ENCODE results near the gene RTL9.
A peak's percentile ranks its signal among the peaks of the same experiment; 100 is the strongest.

Gene RTL9
- total RNA-seq: 0 reads per million in 3 donors

- no peaks in the 10 kb centered on the region for H3K36me3 ChIP-seq (ENCODE audit: control insufficient read depth, insufficient read depth, low read length)
- DNase-seq: no peak
- H3K4me1 ChIP-seq (ENCODE audit: control insufficient read depth, insufficient read depth, low read length, poor library complexity, severe bottlenecking): no peaks in the 10 kb centered on the region
- H3K4me3 ChIP-seq (ENCODE audit: insufficient read depth, low read depth, low read length, poor library complexity, severe bottlenecking): no peak within 1 kb of the TSS
- no peaks in the 10 kb centered on the region for H3K9me3 ChIP-seq (ENCODE audit: control insufficient read depth, low read length)
- H3K27ac ChIP-seq (ENCODE audit: insufficient read depth, low read length, poor library complexity, severe bottlenecking): no peak within 1 kb of the TSS
- no peaks in the 10 kb centered on the region for H3K27me3 ChIP-seq (replicated peaks; ENCODE audit: control insufficient read depth, insufficient read depth, low read length, poor library complexity, severe bottlenecking)
Measured at GRCh38 chrX:110358548-110358947, at the start of gene RTL9. RTL9 (plus strand) TSS chrX:110358848; CDS start chrX:110450618, 91,770 bp downstream.

GRCh38 chrX:110310000-110310790 is 48.5 kb upstream of the RTL9 start:
- Histone ChIP-seq H3K27me3 (replicated peaks; ENCODE audit: control insufficient read depth, insufficient read depth, low read length, poor library complexity, severe bottlenecking) (no peaks in the 10 kb centered on the region), H3K27ac (ENCODE audit: insufficient read depth, low read length, poor library complexity, severe bottlenecking) (no peak overlapping the region), H3K9me3 (ENCODE audit: control insufficient read depth, low read length) (no peaks in the 10 kb centered on the region), H3K36me3 (ENCODE audit: control insufficient read depth, insufficient read depth, low read length) (no peaks in the 10 kb centered on the region), H3K4me1 (ENCODE audit: control insufficient read depth, insufficient read depth, low read length, poor library complexity, severe bottlenecking) (peaks cover 5% of the 10 kb centered on the region), H3K4me3 (ENCODE audit: insufficient read depth, low read depth, low read length, poor library complexity, severe bottlenecking) (no peak overlapping the region)
- DNase-seq: no peak

GRCh38 chrX:110310896-110311295 is 47.8 kb upstream of the RTL9 start:
- no peak overlapping the region for H3K4me3 ChIP-seq (ENCODE audit: insufficient read depth, low read depth, low read length, poor library complexity, severe bottlenecking)
- no peaks in the 10 kb centered on the region for H3K27me3 ChIP-seq (replicated peaks; ENCODE audit: control insufficient read depth, insufficient read depth, low read length, poor library complexity, severe bottlenecking)
- peaks cover 5% of the 10 kb centered on the region for H3K4me1 ChIP-seq (ENCODE audit: control insufficient read depth, insufficient read depth, low read length, poor library complexity, severe bottlenecking)
- H3K36me3 ChIP-seq (ENCODE audit: control insufficient read depth, insufficient read depth, low read length): no peaks in the 10 kb centered on the region
- peak in 1 of 3 donors; percentile 12 for DNase-seq
- H3K27ac ChIP-seq (ENCODE audit: insufficient read depth, low read length, poor library complexity, severe bottlenecking): no peak overlapping the region
- no peaks in the 10 kb centered on the region for H3K9me3 ChIP-seq (ENCODE audit: control insufficient read depth, low read length)

GRCh38 chrX:110311437-110312230 is 47.0 kb upstream of the RTL9 start:
- Histone ChIP-seq H3K4me3 (ENCODE audit: insufficient read depth, low read depth, low read length, poor library complexity, severe bottlenecking) (no peak overlapping the region), H3K4me1 (ENCODE audit: control insufficient read depth, insufficient read depth, low read length, poor library complexity, severe bottlenecking) (peaks cover 5% of the 10 kb centered on the region), H3K27me3 (replicated peaks; ENCODE audit: control insufficient read depth, insufficient read depth, low read length, poor library complexity, severe bottlenecking) (no peaks in the 10 kb centered on the region), H3K27ac (ENCODE audit: insufficient read depth, low read length, poor library complexity, severe bottlenecking) (no peak overlapping the region), H3K36me3 (ENCODE audit: control insufficient read depth, insufficient read depth, low read length) (no peaks in the 10 kb centered on the region), H3K9me3 (ENCODE audit: control insufficient read depth, low read length) (no peaks in the 10 kb centered on the region)
- no peak for DNase-seq

- Histone ChIP-seq H3K4me3 (ENCODE audit: insufficient read depth, low read depth, low read length, poor library complexity, severe bottlenecking) (no peak overlapping the region), H3K27me3 (replicated peaks; ENCODE audit: control insufficient read depth, insufficient read depth, low read length, poor library complexity, severe bottlenecking) (no peaks in the 10 kb centered on the region), H3K27ac (ENCODE audit: insufficient read depth, low read length, poor library complexity, severe bottlenecking) (no peak overlapping the region), H3K9me3 (ENCODE audit: control insufficient read depth, low read length) (no peaks in the 10 kb centered on the region), H3K4me1 (ENCODE audit: control insufficient read depth, insufficient read depth, low read length, poor library complexity, severe bottlenecking) (peaks cover 5% of the 10 kb centered on the region), H3K36me3 (ENCODE audit: control insufficient read depth, insufficient read depth, low read length) (no peaks in the 10 kb centered on the region)
- no peak for DNase-seq
Measured at GRCh38 chrX:110315551-110315950, 43.1 kb upstream of the RTL9 start.

- Histone ChIP-seq H3K4me3 (ENCODE audit: insufficient read depth, low read depth, low read length, poor library complexity, severe bottlenecking) (peak overlapping the region; percentile 80), H3K27me3 (replicated peaks; ENCODE audit: control insufficient read depth, insufficient read depth, low read length, poor library complexity, severe bottlenecking) (no peaks in the 10 kb centered on the region), H3K4me1 (ENCODE audit: control insufficient read depth, insufficient read depth, low read length, poor library complexity, severe bottlenecking) (peaks cover 5% of the 10 kb centered on the region), H3K9me3 (ENCODE audit: control insufficient read depth, low read length) (no peaks in the 10 kb centered on the region), H3K36me3 (ENCODE audit: control insufficient read depth, insufficient read depth, low read length) (no peaks in the 10 kb centered on the region), H3K27ac (ENCODE audit: insufficient read depth, low read length, poor library complexity, severe bottlenecking) (peak overlapping the region; percentile 79)
- no peak for DNase-seq
Measured at GRCh38 chrX:110316351-110317060, 42.1 kb upstream of the RTL9 start.

GRCh38 chrX:110317061-110317819 is 41.4 kb upstream of the RTL9 start:
- peak in 1 of 3 donors; percentile 1 for DNase-seq
- no peaks in the 10 kb centered on the region for H3K36me3 ChIP-seq (ENCODE audit: control insufficient read depth, insufficient read depth, low read length)
- peak overlapping the region; percentile 80 for H3K4me3 ChIP-seq (ENCODE audit: insufficient read depth, low read depth, low read length, poor library complexity, severe bottlenecking)
- peak overlapping the region; percentile 79 for H3K27ac ChIP-seq (ENCODE audit: insufficient read depth, low read length, poor library complexity, severe bottlenecking)
- H3K9me3 ChIP-seq (ENCODE audit: control insufficient read depth, low read length): no peaks in the 10 kb centered on the region
- H3K27me3 ChIP-seq (replicated peaks; ENCODE audit: control insufficient read depth, insufficient read depth, low read length, poor library complexity, severe bottlenecking): no peaks in the 10 kb centered on the region
- H3K4me1 ChIP-seq (ENCODE audit: control insufficient read depth, insufficient read depth, low read length, poor library complexity, severe bottlenecking): peaks cover 5% of the 10 kb centered on the region

- H3K9me3 ChIP-seq (ENCODE audit: control insufficient read depth, low read length): no peaks in the 10 kb centered on the region
- peak within 1 kb of the TSS; percentile 80 for H3K4me3 ChIP-seq (ENCODE audit: insufficient read depth, low read depth, low read length, poor library complexity, severe bottlenecking)
- peak; percentile 66 to 73 (median 72) for DNase-seq
- no peaks in the 10 kb centered on the region for H3K27me3 ChIP-seq (replicated peaks; ENCODE audit: control insufficient read depth, insufficient read depth, low read length, poor library complexity, severe bottlenecking)
- peaks cover 5% of the 10 kb centered on the region for H3K4me1 ChIP-seq (ENCODE audit: control insufficient read depth, insufficient read depth, low read length, poor library complexity, severe bottlenecking)
- peak within 1 kb of the TSS; percentile 86 for H3K27ac ChIP-seq (ENCODE audit: insufficient read depth, low read length, poor library complexity, severe bottlenecking)
- no peaks in the 10 kb centered on the region for H3K36me3 ChIP-seq (ENCODE audit: control insufficient read depth, insufficient read depth, low read length)
Measured at GRCh38 chrX:110317820-110318663, 40.6 kb upstream of the RTL9 start, which contains the start of gene AMMECR1. AMMECR1 (minus strand) TSS chrX:110318085; CDS start chrX:110318071, 14 bp downstream.

GRCh38 chrX:110318664-110318968 is 40.0 kb upstream of the RTL9 start:
- no peaks in the 10 kb centered on the region for H3K27me3 ChIP-seq (replicated peaks; ENCODE audit: control insufficient read depth, insufficient read depth, low read length, poor library complexity, severe bottlenecking)
- peaks cover 5% of the 10 kb centered on the region for H3K4me1 ChIP-seq (ENCODE audit: control insufficient read depth, insufficient read depth, low read length, poor library complexity, severe bottlenecking)
- peak overlapping the region; percentile 80 for H3K4me3 ChIP-seq (ENCODE audit: insufficient read depth, low read depth, low read length, poor library complexity, severe bottlenecking)
- DNase-seq: no peak
- H3K9me3 ChIP-seq (ENCODE audit: control insufficient read depth, low read length): no peaks in the 10 kb centered on the region
- H3K36me3 ChIP-seq (ENCODE audit: control insufficient read depth, insufficient read depth, low read length): no peaks in the 10 kb centered on the region
- peak overlapping the region; percentile 86 for H3K27ac ChIP-seq (ENCODE audit: insufficient read depth, low read length, poor library complexity, severe bottlenecking)

All from effector memory CD4-positive, alpha-beta T cell (primary cell).